NCI-H748 (cell line): ENCODE results near the gene ADCY7.

Experiments
- DNase-seq: peaks from one replicate; lab custom pipeline; 2025; ENCODE audit not compliant: unreplicated experiment; lab: John Stamatoyannopoulos, UW

Gene ADCY7

GRCh38 chr16:50279504-50279865 lies 13.1 kb downstream of the ADCY7 start:
- no peak for DNase-seq

GRCh38 chr16:50280932-50281331 lies 14.6 kb downstream of the ADCY7 start:
- DNase-seq: no peak

DNA sequence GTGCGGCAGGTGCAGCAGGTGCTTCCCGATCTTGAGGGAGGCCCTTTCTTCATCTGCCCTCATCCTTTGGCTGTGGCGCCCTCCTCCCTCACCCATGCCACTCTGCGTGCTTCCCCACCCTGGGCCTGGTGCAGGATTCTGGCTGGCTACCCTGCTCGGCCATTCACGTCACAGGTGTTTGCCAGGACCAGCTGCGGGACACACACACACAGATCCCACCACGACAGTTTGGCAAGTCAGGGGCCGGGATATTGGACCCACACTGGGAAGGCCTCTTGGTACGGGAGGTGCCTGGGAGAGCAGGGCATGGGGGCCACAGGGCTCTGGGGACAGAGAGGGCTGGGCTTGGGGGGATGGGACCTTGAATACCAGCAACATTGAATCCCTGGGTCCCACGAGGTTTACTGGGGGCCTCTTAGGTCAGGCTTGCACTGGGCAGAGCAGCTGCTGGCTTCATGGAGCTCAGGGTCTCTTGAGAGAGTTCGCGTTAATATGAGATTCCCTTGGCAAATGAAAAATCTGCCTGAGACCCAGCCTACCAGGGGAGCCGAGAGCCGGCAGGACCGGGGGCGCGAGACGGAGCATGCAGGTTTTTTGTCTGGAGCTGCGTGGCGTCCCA lies 15.1 kb downstream of the ADCY7 start:
- peak; percentile 37 for DNase-seq

DNA sequence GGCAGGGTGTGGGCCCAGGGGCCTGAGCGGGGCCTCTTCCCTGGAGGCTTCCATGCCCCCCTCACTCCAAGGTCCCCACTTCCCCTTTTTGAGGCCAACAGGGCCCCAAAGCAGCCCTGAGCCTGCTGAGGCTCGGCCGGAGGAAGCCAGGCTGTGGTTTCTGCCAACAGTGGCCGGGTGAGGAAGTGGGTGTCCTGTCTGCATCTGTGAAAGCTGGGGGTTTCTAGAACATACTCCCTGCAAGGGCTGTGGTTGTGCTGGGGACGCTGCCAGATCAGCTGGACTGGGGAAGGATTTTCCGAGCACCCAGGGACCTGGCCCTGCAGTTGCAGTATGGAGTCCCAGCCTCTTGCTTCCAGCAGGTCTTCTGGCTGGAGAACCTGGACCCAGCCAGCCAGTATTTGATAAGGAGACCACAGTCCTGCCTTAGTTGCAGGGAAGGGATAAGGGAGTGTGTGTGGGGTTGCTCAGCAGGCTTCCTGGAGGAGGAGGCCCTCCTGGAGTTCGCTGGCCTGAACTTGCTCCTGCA lies 15.7 kb downstream of the ADCY7 start:
- no peak for DNase-seq

GRCh38 chr16:50282955-50283631 lies 16.7 kb downstream of the ADCY7 start:
- DNase-seq: no peak

DNA sequence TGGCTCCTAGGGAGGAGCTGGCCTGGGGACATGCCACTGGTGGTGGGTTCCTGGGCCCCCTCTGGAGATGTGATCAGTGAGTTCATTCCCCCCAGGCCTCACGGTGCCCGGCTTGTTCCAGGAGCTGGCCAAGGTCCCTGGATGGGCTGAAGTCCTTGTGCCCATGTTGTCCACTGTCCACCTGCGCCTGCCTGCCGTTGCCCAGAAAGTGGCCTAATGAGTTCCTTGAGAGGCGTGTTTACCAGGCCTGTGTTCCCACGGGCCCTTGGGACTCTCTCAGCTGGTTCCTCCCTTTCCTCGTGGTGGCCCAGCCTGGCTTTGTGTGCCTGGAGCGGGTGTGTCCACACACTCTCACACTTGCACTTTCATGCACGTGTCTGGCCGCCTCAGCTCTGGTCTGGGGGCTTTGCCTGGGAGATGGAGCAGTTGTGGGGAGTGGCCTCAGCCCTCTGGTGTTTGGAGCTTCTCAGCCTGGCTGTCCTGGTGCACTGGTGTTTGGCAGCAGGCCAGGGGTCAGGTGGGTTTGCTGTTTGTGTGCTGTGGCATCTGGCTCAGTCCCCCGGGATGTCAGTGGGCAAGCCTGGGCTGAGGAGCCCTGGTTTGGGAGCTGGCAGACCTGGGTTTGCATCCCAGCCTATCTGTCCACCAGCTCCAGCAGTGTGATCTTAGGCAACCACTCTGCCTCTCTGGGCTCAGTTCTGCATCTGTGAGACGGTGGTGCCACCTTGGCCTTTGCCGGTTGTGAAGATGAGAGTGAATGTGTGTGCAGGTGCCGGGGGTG lies 18.0 kb downstream of the ADCY7 start:
- DNase-seq: no peak

DNA sequence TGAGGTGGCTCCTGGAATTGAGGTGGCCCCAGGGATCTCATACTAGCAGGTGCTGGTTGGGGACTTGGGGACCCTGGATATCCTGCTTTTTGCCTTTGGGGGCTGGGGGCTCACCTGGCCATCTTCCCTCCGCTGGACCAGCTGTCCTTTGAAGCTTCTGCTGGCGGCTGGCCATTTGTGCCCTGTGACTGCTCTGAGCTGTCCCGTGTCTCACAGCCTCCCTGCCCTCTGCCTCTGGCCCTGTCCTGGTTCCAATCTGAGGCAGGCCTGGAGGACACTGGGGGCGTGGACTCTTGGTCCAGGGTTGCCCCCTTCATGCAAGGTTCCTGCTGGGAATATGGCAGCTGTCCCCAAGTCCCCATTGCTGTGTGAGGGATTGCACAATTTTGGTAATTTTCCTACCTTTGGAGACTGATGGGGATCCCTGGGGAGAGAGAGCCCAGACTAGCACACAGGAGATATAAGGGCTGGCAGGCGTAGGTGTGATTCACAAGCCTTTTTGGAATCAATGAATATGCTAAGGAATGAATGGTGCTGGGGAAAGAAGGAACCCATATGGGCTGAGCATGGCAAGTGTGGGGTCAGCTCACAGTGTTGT lies 19.2 kb downstream of the ADCY7 start:
- no peak for DNase-seq

- no peak for DNase-seq
Observed at GRCh38 chr16:50286681-50287080, 20.3 kb downstream of the ADCY7 start.

DNA sequence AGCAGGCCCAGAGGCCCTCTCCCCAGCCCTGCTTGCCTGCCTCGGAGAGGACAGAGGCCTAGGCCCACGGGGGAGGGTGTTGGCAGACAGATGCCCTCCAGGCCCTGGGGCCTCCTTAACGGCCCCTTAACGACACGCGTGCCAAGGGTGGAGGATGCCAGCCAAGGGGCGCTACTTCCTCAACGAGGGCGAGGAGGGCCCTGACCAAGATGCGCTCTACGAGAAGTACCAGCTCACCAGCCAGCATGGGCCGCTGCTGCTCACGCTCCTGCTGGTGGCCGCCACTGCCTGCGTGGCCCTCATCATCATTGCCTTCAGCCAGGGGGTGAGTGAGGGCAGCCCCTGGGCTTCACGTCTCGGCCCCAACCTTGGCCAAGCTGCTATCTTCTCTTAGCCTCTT lies 21.7 kb downstream of the ADCY7 start:
- no peak for DNase-seq

- DNase-seq: no peak
Observed at GRCh38 chr16:50288920-50289319, 22.6 kb downstream of the ADCY7 start.

GRCh38 chr16:50289950-50290764 lies 23.8 kb downstream of the ADCY7 start:
- no peak for DNase-seq

- DNase-seq: no peak
Observed at GRCh38 chr16:50290856-50291255, 24.5 kb downstream of the ADCY7 start.

DNA sequence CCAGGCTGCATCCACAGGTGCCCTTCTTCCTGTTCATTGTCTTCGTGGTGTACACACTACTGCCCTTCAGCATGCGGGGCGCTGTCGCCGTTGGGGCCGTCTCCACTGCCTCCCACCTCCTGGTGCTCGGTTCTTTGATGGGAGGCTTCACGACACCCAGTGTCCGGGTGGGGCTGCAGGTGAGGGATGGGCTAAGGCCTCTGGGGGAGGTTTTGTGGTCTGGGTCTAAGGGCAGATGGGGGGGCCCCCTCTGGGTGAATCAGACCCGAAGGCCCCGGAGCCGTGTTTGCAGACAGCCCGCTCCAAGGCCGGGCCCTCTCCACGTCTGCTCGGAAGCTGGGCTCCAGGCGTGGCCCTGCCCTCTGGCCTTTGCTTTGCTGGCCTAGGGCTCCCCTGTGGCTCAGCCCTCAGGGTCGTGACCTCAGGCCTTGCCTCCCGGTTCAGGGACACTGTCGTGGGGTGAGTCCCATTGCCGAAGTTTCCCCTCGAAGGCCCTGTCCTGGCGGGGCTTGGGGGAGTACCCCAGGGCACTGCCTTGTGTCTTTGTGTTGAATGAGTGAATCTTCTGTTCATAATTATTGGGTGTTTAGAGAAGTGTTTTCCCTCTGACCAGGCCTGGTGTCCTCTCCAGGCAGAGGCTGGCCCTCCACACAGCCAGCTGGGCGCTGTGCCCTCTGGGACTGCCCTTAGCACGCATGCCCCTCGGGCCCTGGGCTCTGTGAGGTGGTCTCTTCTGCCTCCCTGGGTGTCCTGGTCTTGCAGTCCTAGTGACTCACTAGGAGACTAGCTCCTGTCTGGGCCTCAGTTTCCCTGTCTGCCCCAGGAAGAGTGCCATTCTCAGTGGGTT lies 25.6 kb downstream of the ADCY7 start:
- DNase-seq: no peak

GRCh38 chr16:50292566-50292948 lies 26.2 kb downstream of the ADCY7 start:
- no peak for DNase-seq

GRCh38 chr16:50293041-50293783 lies 26.9 kb downstream of the ADCY7 start:
- no peak for DNase-seq

GRCh38 chr16:50293994-50294855 lies 27.9 kb downstream of the ADCY7 start:
- DNase-seq: no peak

DNA sequence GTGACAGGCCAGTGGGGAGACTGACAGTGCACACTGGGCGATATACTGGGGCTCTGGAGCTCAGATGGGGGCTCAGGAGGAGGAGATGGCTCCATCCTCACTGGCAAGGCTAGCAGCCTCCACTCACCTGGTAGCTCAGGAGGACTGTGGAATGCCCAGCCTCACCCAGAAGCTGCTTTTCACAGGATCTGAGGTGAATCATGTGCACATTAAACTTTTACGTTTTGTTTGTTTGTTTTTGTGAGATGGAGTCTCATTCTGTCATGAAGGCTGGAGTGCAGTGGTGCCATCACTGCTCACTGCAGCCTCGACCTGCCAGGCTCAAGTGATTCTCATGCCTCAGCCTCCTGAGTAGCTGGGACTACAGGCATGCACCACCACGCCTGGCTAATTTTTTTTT lies 28.6 kb downstream of the ADCY7 start:
- no peak for DNase-seq

DNA sequence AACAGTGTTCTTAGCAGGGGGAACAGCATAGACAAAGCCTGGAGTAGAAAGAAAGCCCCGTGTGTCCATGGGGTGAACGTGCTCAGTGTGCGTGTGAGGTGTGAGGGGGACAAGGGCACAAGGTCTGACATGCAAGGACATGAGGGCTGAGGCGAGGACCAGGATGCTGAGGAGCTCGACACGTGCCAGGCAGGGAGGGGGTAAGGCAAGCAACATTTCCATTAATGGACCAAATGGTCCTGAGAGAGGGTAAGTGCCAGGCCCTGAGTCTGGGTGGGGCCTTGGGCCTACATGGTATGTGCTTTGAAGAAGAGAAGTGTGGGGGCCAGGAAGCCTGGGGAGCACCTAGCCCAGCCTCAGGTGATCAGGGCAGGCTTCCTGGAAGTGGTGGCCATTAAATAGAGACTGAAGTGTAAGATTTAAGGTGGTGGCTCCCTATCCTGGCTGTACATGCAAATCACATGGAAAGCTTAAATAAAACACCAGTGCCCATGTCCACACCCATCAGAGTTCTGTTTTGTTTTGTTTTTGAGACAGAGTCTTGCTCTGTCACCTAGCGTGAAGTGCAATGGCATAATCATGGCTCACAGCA lies 29.3 kb downstream of the ADCY7 start:
- no peak for DNase-seq
